PC-9 (cell line): ENCODE data around the gene TFF2. TPM values are rescaled to one million over a fixed set of nuclear protein-coding genes. Genes with fewer than 3 reads are reported as not detected.

Experiments used
- BruUV-seq: library from RNA; stranded (reverse); fragments of 400-500 nt; replicated peaks from 2 replicates; lab custom pipeline; 2021; lab: Mats Ljungman, UMichigan
- CTCF ChIA-PET: fragments of 300-600 bp; sonication (Branson Sonifier 250); formaldehyde crosslinking; loops from one replicate; lab custom pipeline; 2022; ENCODE audit warnings: antibody characterized with exemption; lab: Charles Lee
- POLR2A ChIA-PET: fragments of 300-600 bp; sonication (Branson Sonifier 250); formaldehyde crosslinking; loops from one replicate; lab custom pipeline; 2022; ENCODE audit warnings: antibody characterized with exemption; ENCODE audit not compliant: unreplicated experiment; lab: Charles Lee
- DNase-seq, 2 experiments: peaks; one replicate each; pipeline versions ENCODE4 v3.0.0 to v3.0.0-alpha.2; 2015 to 2022; ENCODE audit warnings: mixed read lengths in 1 of 2
- H2AFZ ChIP-seq: fragments of 200-600 bp; sonication (generic); 2 replicates; pipeline ENCODE4 v1.8.1; 2017; ENCODE audit warnings: antibody characterized with exemption
- H3F3A ChIP-seq: fragments of 200-600 bp; sonication (generic); 2 replicates; pipeline ENCODE4 v1.8.1; 2017; ENCODE audit warnings: antibody characterized with exemption, mild to moderate bottlenecking, low read depth; ENCODE audit not compliant: insufficient read depth
- H3K27ac ChIP-seq: fragments of 200-600 bp; sonication (generic); 2 replicates; pipeline ENCODE4 v1.6.1; 2016; ENCODE audit warnings: mixed run types
- H3K27me3 ChIP-seq: fragments of 200-600 bp; sonication (generic); 2 replicates; pipeline ENCODE4 v1.6.1; 2016; ENCODE audit warnings: low read depth, mixed run types; ENCODE audit not compliant: insufficient read depth
- H3K36me3 ChIP-seq: fragments of 200-600 bp; sonication (generic); 2 replicates; pipeline ENCODE4 v1.6.1; 2016; ENCODE audit warnings: low read depth, mixed run types
- H3K4me1 ChIP-seq: fragments of 200-600 bp; sonication (generic); replicated peaks from 2 replicates; pipeline ENCODE4 v1.6.1; 2016; ENCODE audit warnings: mixed run types; ENCODE audit not compliant: insufficient read depth
- H3K4me2 ChIP-seq: fragments of 200-600 bp; sonication (generic); 2 replicates; pipeline ENCODE4 v1.6.1; 2017; ENCODE audit warnings: mixed run types
- H3K4me3 ChIP-seq: fragments of 200-600 bp; sonication (generic); 2 replicates; pipeline ENCODE4 v1.6.1; 2016; ENCODE audit warnings: mixed run types
- H3K79me2 ChIP-seq: fragments of 200-600 bp; sonication (generic); 2 replicates; pipeline ENCODE4 v1.6.1; 2017; ENCODE audit warnings: low read depth, mixed run types
- H3K9me2 ChIP-seq: fragments of 200-600 bp; sonication (generic); 2 replicates; pipeline ENCODE4 v1.8.1; 2017; ENCODE audit warnings: mild to moderate bottlenecking; ENCODE audit not compliant: insufficient read depth
- H3K9me3 ChIP-seq: fragments of 200-600 bp; sonication (generic); 2 replicates; pipeline ENCODE4 v1.8.1; 2016; ENCODE audit warnings: low read depth; ENCODE audit not compliant: insufficient read depth
- H4K20me1 ChIP-seq: fragments of 200-600 bp; sonication (generic); 2 replicates; pipeline ENCODE4 v1.8.1; 2017; ENCODE audit not compliant: insufficient read depth
- EZH2 ChIP-seq: fragments of 200-600 bp; sonication (generic); IDR thresholded peaks from 2 replicates; pipeline ENCODE4 v1.8.0; 2017; ENCODE audit warnings: antibody characterized with exemption, low read depth
- intact Hi-C: fragments of 100-400 bp; cut with micrococcal nuclease; formaldehyde crosslinking; loops from one replicate; pipeline ENCODE4 v1.10.0; 2022; ENCODE audit not compliant: unreplicated experiment
- total RNA-seq: library from RNA; stranded (reverse); gene quantifications from 2 replicates; pipeline ENCODE4 v1.2.3, GENCODE V29; 2021
- TF ChIP-seq, protein P1 (sequence below): fragments of 200-600 bp; sonication (generic); conservative IDR thresholded peaks from 2 replicates; pipeline ENCODE4 v1.6.1; 2017; ENCODE audit warnings: mixed run types, antibody characterized with exemption, mild to moderate bottlenecking, moderate library complexity

Gene TFF2
- total RNA-seq, 1 experiment from 2014 or later, result 0.52 TPM

DNA sequence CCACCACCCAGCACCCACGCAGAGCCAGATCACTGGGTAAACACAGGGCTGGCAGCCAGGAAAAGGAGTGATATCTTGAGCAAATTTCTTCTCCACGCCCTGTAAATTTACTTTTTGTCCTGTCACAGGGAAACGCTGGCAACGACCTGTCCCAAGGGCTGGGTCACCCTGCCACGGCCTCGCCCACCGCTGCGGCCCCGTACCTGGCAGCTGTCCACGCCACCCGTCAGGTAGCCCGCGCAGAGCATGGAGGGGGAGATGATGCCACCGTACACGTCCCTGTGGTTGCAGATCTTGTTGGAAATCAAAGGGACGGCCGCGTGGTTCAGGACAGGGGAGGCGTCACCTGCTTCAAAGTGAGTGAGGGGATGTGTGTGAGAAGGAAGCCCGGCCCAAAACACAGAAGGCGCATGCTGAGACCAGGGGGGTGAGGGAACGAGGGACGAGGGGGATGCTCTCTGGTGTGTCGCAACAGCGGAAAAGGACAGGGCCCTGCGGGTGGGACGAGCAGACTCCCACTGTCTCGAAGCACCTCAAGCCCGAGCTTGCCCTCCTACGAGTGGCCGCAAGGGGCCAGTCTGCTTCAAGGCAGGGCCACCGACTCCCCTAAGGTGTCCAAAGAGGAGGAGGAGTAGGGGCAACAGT, 25.7 kb upstream of the TFF2 start:
- intact Hi-C loops, result no loop called here
- TF ChIP-seq EZH2, result no peak
- TF ChIP-seq, protein P1, sequence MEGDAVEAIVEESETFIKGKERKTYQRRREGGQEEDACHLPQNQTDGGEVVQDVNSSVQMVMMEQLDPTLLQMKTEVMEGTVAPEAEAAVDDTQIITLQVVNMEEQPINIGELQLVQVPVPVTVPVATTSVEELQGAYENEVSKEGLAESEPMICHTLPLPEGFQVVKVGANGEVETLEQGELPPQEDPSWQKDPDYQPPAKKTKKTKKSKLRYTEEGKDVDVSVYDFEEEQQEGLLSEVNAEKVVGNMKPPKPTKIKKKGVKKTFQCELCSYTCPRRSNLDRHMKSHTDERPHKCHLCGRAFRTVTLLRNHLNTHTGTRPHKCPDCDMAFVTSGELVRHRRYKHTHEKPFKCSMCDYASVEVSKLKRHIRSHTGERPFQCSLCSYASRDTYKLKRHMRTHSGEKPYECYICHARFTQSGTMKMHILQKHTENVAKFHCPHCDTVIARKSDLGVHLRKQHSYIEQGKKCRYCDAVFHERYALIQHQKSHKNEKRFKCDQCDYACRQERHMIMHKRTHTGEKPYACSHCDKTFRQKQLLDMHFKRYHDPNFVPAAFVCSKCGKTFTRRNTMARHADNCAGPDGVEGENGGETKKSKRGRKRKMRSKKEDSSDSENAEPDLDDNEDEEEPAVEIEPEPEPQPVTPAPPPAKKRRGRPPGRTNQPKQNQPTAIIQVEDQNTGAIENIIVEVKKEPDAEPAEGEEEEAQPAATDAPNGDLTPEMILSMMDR, result no peak
- H3K79me2 ChIP-seq, result no peaks in the 10 kb centered on the region
- H3K4me3 ChIP-seq, result no peak overlapping the region
- no TSS peak for BruUV-seq
- DNase-seq, result no peak
- ChIA-PET POLR2A (no interaction called here), CTCF (interaction anchor here (0.6 kb wide), 1 partner anchor 58 kb away, joined by 4 read pairs; no protein-coding TSS in a partner anchor)
- no peaks in the 10 kb centered on the region for H4K20me1 ChIP-seq
- no peaks in the 10 kb centered on the region for H3K27me3 ChIP-seq
- H2AFZ ChIP-seq, result no peak overlapping the region
- no peak overlapping the region for H3K27ac ChIP-seq
- no peaks in the 10 kb centered on the region for H3F3A ChIP-seq
- no peaks in the 10 kb centered on the region for H3K9me2 ChIP-seq
- H3K4me2 ChIP-seq, result no peak overlapping the region
- no peaks in the 10 kb centered on the region for H3K9me3 ChIP-seq
- no peaks in the 10 kb centered on the region for H3K36me3 ChIP-seq
- H3K4me1 ChIP-seq, result no peaks in the 10 kb centered on the region

DNA sequence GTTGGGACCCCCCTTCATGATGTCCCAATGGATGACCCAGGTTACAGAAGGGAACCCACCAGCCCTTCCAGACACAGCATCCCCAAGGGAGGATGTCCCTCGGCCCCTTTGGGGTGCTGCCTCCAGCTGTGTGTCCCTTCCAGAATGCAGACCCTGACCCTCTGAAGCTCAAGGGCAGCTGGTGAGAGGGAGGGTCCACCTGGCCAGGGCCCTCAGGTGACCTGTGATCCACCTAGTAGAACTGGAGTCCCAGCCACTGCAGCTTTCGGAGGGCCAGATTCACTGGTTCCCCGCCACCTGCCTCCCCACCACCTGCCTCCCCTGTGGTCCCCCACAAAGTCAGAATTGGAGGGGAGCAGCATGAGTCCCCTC, 25.2 kb upstream of the TFF2 start:
- Histone ChIP-seq H3F3A (no peaks in the 10 kb centered on the region), H3K4me3 (no peak overlapping the region), H3K27ac (no peak overlapping the region), H3K27me3 (no peaks in the 10 kb centered on the region), H3K79me2 (no peaks in the 10 kb centered on the region), H3K36me3 (no peaks in the 10 kb centered on the region), H3K9me2 (no peaks in the 10 kb centered on the region), H3K4me2 (no peak overlapping the region), H3K4me1 (no peaks in the 10 kb centered on the region), H3K9me3 (no peaks in the 10 kb centered on the region), H2AFZ (no peak overlapping the region), H4K20me1 (no peaks in the 10 kb centered on the region)
- ChIA-PET CTCF (no interaction called here), POLR2A (no interaction called here)
- TF ChIP-seq, protein P1, result no peak
- TF ChIP-seq EZH2, result no peak
- intact Hi-C loops, result no loop called here
- no TSS peak for BruUV-seq
- no peak for DNase-seq

DNA sequence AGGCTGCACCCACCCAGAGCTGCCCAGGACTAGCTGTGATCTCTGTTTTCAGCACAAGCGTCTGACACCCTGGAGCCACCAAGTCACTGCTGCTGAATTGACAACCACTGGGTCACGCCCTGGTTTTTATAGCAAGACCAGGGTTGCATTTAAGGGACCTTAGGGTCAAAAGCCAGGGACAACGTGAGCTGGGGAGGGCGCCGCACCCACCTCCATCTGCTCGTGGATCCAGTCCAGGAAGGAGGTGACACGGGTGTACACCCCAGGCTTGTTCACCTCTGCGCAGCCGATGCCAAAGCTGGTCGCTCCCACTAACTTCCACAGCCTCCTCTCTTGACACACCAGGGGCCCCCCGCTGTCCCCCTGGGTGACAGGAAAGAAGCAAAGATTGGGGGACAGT, 24.7 kb upstream of the TFF2 start:
- ChIA-PET POLR2A (no interaction called here), CTCF (no interaction called here)
- no peak for DNase-seq
- no peak for TF ChIP-seq EZH2
- TF ChIP-seq, protein P1, result no peak
- Histone ChIP-seq H3K4me1 (no peaks in the 10 kb centered on the region), H3F3A (no peaks in the 10 kb centered on the region), H3K9me2 (no peaks in the 10 kb centered on the region), H3K9me3 (no peaks in the 10 kb centered on the region), H3K27me3 (no peaks in the 10 kb centered on the region), H3K36me3 (no peaks in the 10 kb centered on the region), H3K4me3 (no peak overlapping the region), H2AFZ (no peak overlapping the region), H3K4me2 (no peak overlapping the region), H4K20me1 (no peaks in the 10 kb centered on the region), H3K79me2 (no peaks in the 10 kb centered on the region), H3K27ac (no peak overlapping the region)
- intact Hi-C loops, result no loop called here
- BruUV-seq, result no TSS peak
